Endothelial cell of umbilical vein (primary cell): ENCODE data around the gene CLCNKA. TPM values are rescaled to one million over a fixed set of nuclear protein-coding genes. Genes with fewer than 3 reads are reported as not detected.

Experiments
- BruUV-seq: library from RNA; stranded (reverse); fragments of 400-500 nt; replicated peaks from 2 replicates; lab custom pipeline; 2021; lab: Mats Ljungman, UMichigan
- CTCF ChIA-PET: fragments of 300-600, 350-600 bp; sonication (Branson Sonifier 250); formaldehyde crosslinking; loops from one replicate; lab custom pipeline; 2021; ENCODE audit warnings: antibody characterized with exemption, inconsistent platforms; lab: Charles Lee
- POLR2A ChIA-PET: fragments of 300-600, 350-600 bp; sonication (Branson Sonifier 250); formaldehyde crosslinking; loops from one replicate; lab custom pipeline; 2021; ENCODE audit warnings: antibody characterized with exemption, inconsistent platforms; lab: Charles Lee
- DNase-seq: peaks from one replicate; pipeline ENCODE4 v3.0.0-alpha.2; 2011; ENCODE audit warnings: low read depth, low spot score
- FAIRE-seq: peaks from 2 replicates; lab custom pipeline; 2011; peaks lifted over from hg19 to GRCh38; lab: Jason Lieb, UNC
- H2AFZ ChIP-seq: 2 replicates; pipeline ENCODE4 v1.6.0; 2012; ENCODE audit warnings: low read depth, low read length, control low read depth, inconsistent platforms
- H3K27ac ChIP-seq: 2 replicates; pipeline ENCODE4 v1.5.1; 2011; ENCODE audit warnings: low read depth, mild to moderate bottlenecking, control low read depth, low read length, moderate library complexity; ENCODE audit not compliant: insufficient read depth
- H3K27me3 ChIP-seq, 2 experiments: 2 replicates each; pipeline versions ENCODE4 v1.6.0 to v1.6.1; 2011; ENCODE audit warnings: low read length in 2 of 2, mixed read lengths in 1 of 2; ENCODE audit not compliant: control insufficient read depth in 2 of 2, insufficient read depth in 2 of 2
- H3K36me3 ChIP-seq, 2 experiments: 2 replicates in 1 of 2; 3 replicates in 1 of 2; pipeline ENCODE4 v1.5.1; 2011; ENCODE audit warnings: low read length in 2 of 2, mild to moderate bottlenecking in 1 of 2, moderate library complexity in 1 of 2; ENCODE audit not compliant: control insufficient read depth in 2 of 2, insufficient read depth in 2 of 2; ENCODE audit errors: extremely low read depth in 1 of 2
- H3K4me1 ChIP-seq: 3 replicates; pipeline ENCODE4 v1.5.1; 2011; ENCODE audit warnings: mild to moderate bottlenecking, low read length; ENCODE audit not compliant: control insufficient read depth, insufficient read depth; ENCODE audit errors: extremely low read depth
- H3K4me2 ChIP-seq: 2 replicates; pipeline ENCODE4 v1.6.1; 2011; ENCODE audit warnings: low read length, control low read depth, mixed read lengths; ENCODE audit not compliant: insufficient read depth
- H3K4me3 ChIP-seq, 3 experiments: fragments of 200-600 bp in 1 of 3; sonication (generic), shearing (Covaris generic) in 1 of 3; replicated peaks in 1 of 3; 2 replicates each; pipeline ENCODE4 v1.5.1; 2011 to 2016; ENCODE audit warnings: control low read depth in 3 of 3, low read length in 3 of 3, mild to moderate bottlenecking in 2 of 3, inconsistent platforms in 1 of 3, low read depth in 1 of 3, moderate library complexity in 1 of 3; ENCODE audit not compliant: insufficient read depth in 1 of 3
- H3K79me2 ChIP-seq: 2 replicates; pipeline ENCODE4 v1.6.0; 2012; ENCODE audit warnings: low read length, inconsistent platforms; ENCODE audit not compliant: control insufficient read depth, insufficient read depth
- H3K9ac ChIP-seq: replicated peaks from 2 replicates; pipeline ENCODE3; 2011; ENCODE audit warnings: low read length, control low read depth; ENCODE audit not compliant: insufficient read depth; ENCODE audit errors: extremely low read depth
- H3K9me1 ChIP-seq: replicated peaks from 3 replicates; pipeline ENCODE4 v1.6.0; 2011; ENCODE audit warnings: mild to moderate bottlenecking, low read length; ENCODE audit not compliant: control insufficient read depth, insufficient read depth; ENCODE audit errors: extremely low read depth
- H3K9me3 ChIP-seq: replicated peaks from 2 replicates; pipeline ENCODE4 v1.5.1; 2012; ENCODE audit warnings: low read length, inconsistent platforms; ENCODE audit not compliant: control insufficient read depth, insufficient read depth
- H4K20me1 ChIP-seq: replicated peaks from 2 replicates; pipeline ENCODE3; 2011; ENCODE audit warnings: mild to moderate bottlenecking, low read length; ENCODE audit not compliant: control insufficient read depth, insufficient read depth; ENCODE audit errors: extremely low read depth
- CTCF ChIP-seq, 2 donors: IDR thresholded peaks; 1 replicate in 1 of 2; 2 replicates in 1 of 2; pipeline ENCODE4 v1.5.1; 2011; ENCODE audit warnings: low read length in 2 of 2, mild to moderate bottlenecking in 2 of 2, moderate library complexity in 2 of 2, control low read depth in 1 of 2, inconsistent platforms in 1 of 2, low read depth in 1 of 2; ENCODE audit not compliant: insufficient read depth in 1 of 2; ENCODE audit errors: extremely low read depth in 1 of 2
- EZH2 ChIP-seq: IDR thresholded peaks from 2 replicates; pipeline ENCODE4 v1.6.1; 2012; ENCODE audit warnings: borderline replicate concordance, low read depth, mild to moderate bottlenecking, moderate library complexity, low read length, inconsistent platforms; ENCODE audit not compliant: severe bottlenecking
- FOS ChIP-seq: IDR thresholded peaks from 2 replicates; pipeline ENCODE4 v1.6.1; 2011; ENCODE audit warnings: mild to moderate bottlenecking, low read length, moderate library complexity, borderline replicate concordance; ENCODE audit not compliant: insufficient read depth
- GATA2 ChIP-seq: IDR thresholded peaks from 2 replicates; pipeline ENCODE4 v1.7.0; 2011; ENCODE audit warnings: low read depth, mild to moderate bottlenecking, moderate library complexity, mixed read lengths, low read length; ENCODE audit not compliant: insufficient read length, insufficient read depth
- JUN ChIP-seq: IDR thresholded peaks from 2 replicates; pipeline ENCODE4 v1.6.1; 2011; ENCODE audit warnings: borderline replicate concordance, low read depth; ENCODE audit not compliant: insufficient read length, insufficient read depth
- MAX ChIP-seq: IDR thresholded peaks from 2 replicates; pipeline ENCODE4 v1.6.1; 2011; ENCODE audit not compliant: insufficient read depth, insufficient read length
- MYC ChIP-seq: IDR thresholded peaks from one replicate; pipeline ENCODE4 v1.6.1; 2011; ENCODE audit warnings: mild to moderate bottlenecking, low read depth, low read length
- POLR2A ChIP-seq: IDR thresholded peaks from 2 replicates; pipeline ENCODE4 v1.6.1; 2012; ENCODE audit warnings: low read depth, mild to moderate bottlenecking, control low read depth, low read length
- POLR2AphosphoS5 ChIP-seq: IDR thresholded peaks from 2 replicates; pipeline ENCODE4 v1.6.1; 2012; ENCODE audit warnings: low read depth, mild to moderate bottlenecking, control low read depth, low read length, moderate library complexity; ENCODE audit not compliant: insufficient read depth
- dilution Hi-C: fragments of 300-500 bp; cut with MboI; formaldehyde crosslinking; loops from one replicate; pipeline ENCODE4 v1.15.0; 2019; ENCODE audit warnings: low sequenced_read_pairs; ENCODE audit not compliant: extremely low pct_ligation_motif_present
- intact Hi-C: fragments of 100-400 bp; cut with micrococcal nuclease; formaldehyde crosslinking; loops from one replicate; pipeline ENCODE4 v1.10.0; 2022
- polyA plus RNA-seq, 4 experiments: library from polyadenylated mRNA; depleted of rRNA in 3 of 4; stranded (reverse) in 3 of 4; unstranded in 1 of 4; fragments of >200 nt; gene quantifications; 2 replicates each; pipeline versions ENCODE4 v1.2.1 to v1.2.3, GENCODE V29; 2011 to 2012; ENCODE audit warnings: missing spikeins in 1 of 4
- total RNA-seq: library from RNA; stranded (reverse); gene quantifications from 2 replicates; pipeline ENCODE4 v1.2.3, GENCODE V29; 2021

Gene CLCNKA
- total and polyA plus RNA-seq, 2 donors (not counting 3 experiments of a cell fraction or from before 2014, with no cell fraction given), result not detected

DNA sequence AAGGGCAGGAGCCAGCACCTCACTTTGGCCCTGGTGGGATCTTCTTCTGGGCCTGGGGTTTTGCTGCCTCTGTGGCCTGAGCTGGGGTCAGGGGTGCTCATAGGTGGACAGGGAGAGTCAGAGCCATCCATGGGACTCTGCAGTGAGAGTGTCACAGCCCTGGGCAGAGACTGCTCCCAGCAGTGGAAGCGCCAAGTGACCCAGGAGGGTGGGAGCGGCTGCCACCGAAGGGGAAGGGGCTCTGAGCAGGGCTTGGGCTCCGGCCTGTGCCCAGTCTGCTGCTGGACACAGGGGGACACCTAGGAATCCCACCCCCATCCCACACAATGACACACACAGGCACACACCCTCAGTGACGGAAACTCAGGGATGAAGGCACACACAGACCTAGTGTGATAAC, 22.1 kb downstream of the CLCNKA start:
- TF ChIP-seq FOS (no peak), MAX (no peak), GATA2 (no peak), JUN (no peak), POLR2AphosphoS5 (no peak), MYC (no peak), EZH2 (no peak), POLR2A (no peak), CTCF (IDR thresholded peaks at IDR 0.05; ENCODE audit: extremely low read depth in 1 of 2, insufficient read depth in 1 of 2, low read depth in 1 of 2, low read length in 2 of 2) (no peak)
- no peak for FAIRE-seq

More for the DNA sequence above, 22.1 kb downstream of the CLCNKA start:
- no peak overlapping the region for H3K4me3 ChIP-seq
- intact Hi-C loops (no loop called here), dilution Hi-C loops (no loop called here)
- ChIA-PET POLR2A (no interaction called here), CTCF (no interaction called here)
- no peaks in the 10 kb centered on the region for H4K20me1 ChIP-seq
- no peak overlapping the region for H3K9ac ChIP-seq
- no peaks in the 10 kb centered on the region for H3K9me3 ChIP-seq
- no peaks in the 10 kb centered on the region for H3K4me1 ChIP-seq
- H3K4me2 ChIP-seq, result no peak overlapping the region
- H3K27ac ChIP-seq, result no peak overlapping the region
- no peaks in the 10 kb centered on the region for H3K36me3 ChIP-seq
- no peak overlapping the region for H2AFZ ChIP-seq
- no peaks in the 10 kb centered on the region for H3K79me2 ChIP-seq
- no peak for DNase-seq
- no peaks in the 10 kb centered on the region for H3K9me1 ChIP-seq
- no TSS peak for BruUV-seq
- no peaks in the 10 kb centered on the region for H3K27me3 ChIP-seq
